Neural cell (in vitro differentiated cells): ENCODE data around the gene ROBO4. TPM values are rescaled to one million over a fixed set of nuclear protein-coding genes. Genes with fewer than 3 reads are reported as not detected.

ENCODE experiments used
- H2AFZ ChIP-seq: fragments of 200-600, 300-800 bp; sonication (generic), shearing (Covaris generic); 2 replicates; pipeline ENCODE4 v1.6.0; 2014; ENCODE audit warnings: low read depth, mild to moderate bottlenecking, antibody characterized with exemption, low read length, moderate library complexity
- H3F3A ChIP-seq: fragments of 200-600 bp; shearing (Covaris generic); 2 replicates; pipeline ENCODE4 v1.6.1; 2016; ENCODE audit warnings: mild to moderate bottlenecking, moderate library complexity, mixed read lengths, antibody characterized with exemption, low read length; ENCODE audit not compliant: insufficient read depth, poor library complexity, severe bottlenecking
- H3K27ac ChIP-seq: fragments of 200-600, 300-800 bp; sonication (generic), shearing (Covaris generic); 2 replicates; pipeline ENCODE4 v1.5.1; 2014; ENCODE audit warnings: mild to moderate bottlenecking, low read length, moderate library complexity
- H3K27me3 ChIP-seq: fragments of 300-800, 200-600 bp; sonication (generic), shearing (Covaris generic); 2 replicates; pipeline ENCODE4 v1.6.0; 2014; ENCODE audit warnings: mild to moderate bottlenecking, low read depth, low read length, moderate library complexity; ENCODE audit not compliant: insufficient read depth
- H3K36me3 ChIP-seq: fragments of 300-800, 200-600 bp; sonication (generic), shearing (Covaris generic); 2 replicates; pipeline ENCODE4 v1.5.1; 2014; ENCODE audit warnings: mild to moderate bottlenecking, antibody characterized with exemption, low read length, moderate library complexity; ENCODE audit not compliant: insufficient read depth
- H3K4me2 ChIP-seq: fragments of 300-800, 200-600 bp; sonication (generic), shearing (Covaris generic); 2 replicates; pipeline ENCODE4 v1.6.0; 2014; ENCODE audit warnings: mild to moderate bottlenecking, low read length
- H3K4me3 ChIP-seq: fragments of 300-800, 200-600 bp; sonication (generic), shearing (Covaris generic); 2 replicates; pipeline ENCODE4 v1.5.1; 2014; ENCODE audit warnings: mild to moderate bottlenecking, low read length, moderate library complexity
- H3K79me2 ChIP-seq: fragments of 200-600 bp; shearing (Covaris generic); replicated peaks from 2 replicates; pipeline ENCODE4 v1.6.0; 2014; ENCODE audit warnings: mild to moderate bottlenecking, low read length, moderate library complexity; ENCODE audit not compliant: insufficient read depth
- H3K9ac ChIP-seq: fragments of 300-800, 200-600 bp; sonication (generic), shearing (Covaris generic); 2 replicates; pipeline ENCODE4 v1.6.1; 2016; ENCODE audit warnings: mild to moderate bottlenecking, low read length, mixed read lengths
- H3K9me2 ChIP-seq: fragments of 200-600 bp; shearing (Covaris generic); 2 replicates; pipeline ENCODE4 v1.6.1; 2016; ENCODE audit warnings: mild to moderate bottlenecking, low read length, mixed read lengths; ENCODE audit not compliant: insufficient read depth
- H3K9me3 ChIP-seq: fragments of 200-600, 300-800 bp; sonication (generic), shearing (Covaris generic); 2 replicates; pipeline ENCODE4 v1.6.1; 2016; ENCODE audit warnings: mild to moderate bottlenecking, mixed run types, low read length, moderate library complexity, mixed read lengths
- H4K20me1 ChIP-seq: fragments of 200-600 bp; shearing (Covaris generic); 2 replicates; pipeline ENCODE4 v1.6.1; 2016; ENCODE audit warnings: mild to moderate bottlenecking, mixed run types; ENCODE audit not compliant: insufficient read depth
- CTCF ChIP-seq: fragments of 450-650 bp; IDR thresholded peaks from 2 replicates; pipeline ENCODE4 v1.5.1; 2014; ENCODE audit warnings: antibody characterized with exemption, mild to moderate bottlenecking, moderate library complexity; ENCODE audit not compliant: poor library complexity, severe bottlenecking
- EP300 ChIP-seq: fragments of 450-650 bp; conservative IDR thresholded peaks from 2 replicates; pipeline ENCODE4 v1.6.1; 2014; ENCODE audit warnings: antibody characterized with exemption, mild to moderate bottlenecking, moderate library complexity; ENCODE audit not compliant: poor library complexity, severe bottlenecking
- EZH2 ChIP-seq: fragments of 200-600, 300-800 bp; shearing (Covaris generic), sonication (generic); IDR thresholded peaks from 2 replicates; pipeline ENCODE4 v1.6.1; 2014; ENCODE audit warnings: antibody characterized with exemption, low read length, borderline replicate concordance, mild to moderate bottlenecking; ENCODE audit not compliant: insufficient read depth, poor library complexity, severe bottlenecking
- MXI1 ChIP-seq: fragments of 450-650 bp; conservative IDR thresholded peaks from 2 replicates; pipeline ENCODE4 v1.6.1; 2014; ENCODE audit warnings: antibody characterized with exemption, mild to moderate bottlenecking; ENCODE audit not compliant: poor library complexity, severe bottlenecking
- POLR2AphosphoS5 ChIP-seq: IDR thresholded peaks from 2 replicates; pipeline ENCODE4 v1.6.1; 2012
- RAD21 ChIP-seq: fragments of 450-650 bp; conservative IDR thresholded peaks from 2 replicates; pipeline ENCODE4 v1.6.1; 2014; ENCODE audit warnings: antibody characterized with exemption, mild to moderate bottlenecking, moderate library complexity
- SMC3 ChIP-seq: fragments of 450-650 bp; conservative IDR thresholded peaks from 2 replicates; pipeline ENCODE4 v1.6.1; 2014; ENCODE audit warnings: antibody characterized with exemption, mild to moderate bottlenecking, moderate library complexity; ENCODE audit not compliant: poor library complexity
- TAF1 ChIP-seq: IDR thresholded peaks from 2 replicates; pipeline ENCODE4 v1.6.1; 2012; ENCODE audit warnings: low read depth
- polyA plus RNA-seq: library from polyadenylated mRNA; depleted of rRNA; stranded (reverse); fragments of >200 nt; gene quantifications from 2 replicates; pipeline ENCODE4 v1.2.3, GENCODE V29; 2014
- TF ChIP-seq, protein P1 (sequence below): IDR thresholded peaks from 2 replicates; pipeline ENCODE4 v1.6.1; 2012; ENCODE audit warnings: borderline replicate concordance

ROBO4 gene
- polyA plus RNA-seq, 1 donor from 2014 or later, result not detected

GRCh38 chr11:124867700-124868099 lies 30.0 kb downstream of the ROBO4 start:
- Histone ChIP-seq H2AFZ (no peak overlapping the region), H3K9me2 (no peaks in the 10 kb centered on the region), H3K79me2 (no peaks in the 10 kb centered on the region), H3K9me3 (no peaks in the 10 kb centered on the region), H3K4me2 (no peak overlapping the region), H3K4me3 (no peak overlapping the region), H3F3A (no peaks in the 10 kb centered on the region), H4K20me1 (no peaks in the 10 kb centered on the region), H3K27ac (no peak overlapping the region), H3K36me3 (no peaks in the 10 kb centered on the region), H3K27me3 (peaks cover 98% of the 10 kb centered on the region), H3K9ac (no peak overlapping the region)
- TF ChIP-seq CTCF (peak; percentile 51), EZH2 (no peak), RAD21 (peak; percentile 37)

DNA sequence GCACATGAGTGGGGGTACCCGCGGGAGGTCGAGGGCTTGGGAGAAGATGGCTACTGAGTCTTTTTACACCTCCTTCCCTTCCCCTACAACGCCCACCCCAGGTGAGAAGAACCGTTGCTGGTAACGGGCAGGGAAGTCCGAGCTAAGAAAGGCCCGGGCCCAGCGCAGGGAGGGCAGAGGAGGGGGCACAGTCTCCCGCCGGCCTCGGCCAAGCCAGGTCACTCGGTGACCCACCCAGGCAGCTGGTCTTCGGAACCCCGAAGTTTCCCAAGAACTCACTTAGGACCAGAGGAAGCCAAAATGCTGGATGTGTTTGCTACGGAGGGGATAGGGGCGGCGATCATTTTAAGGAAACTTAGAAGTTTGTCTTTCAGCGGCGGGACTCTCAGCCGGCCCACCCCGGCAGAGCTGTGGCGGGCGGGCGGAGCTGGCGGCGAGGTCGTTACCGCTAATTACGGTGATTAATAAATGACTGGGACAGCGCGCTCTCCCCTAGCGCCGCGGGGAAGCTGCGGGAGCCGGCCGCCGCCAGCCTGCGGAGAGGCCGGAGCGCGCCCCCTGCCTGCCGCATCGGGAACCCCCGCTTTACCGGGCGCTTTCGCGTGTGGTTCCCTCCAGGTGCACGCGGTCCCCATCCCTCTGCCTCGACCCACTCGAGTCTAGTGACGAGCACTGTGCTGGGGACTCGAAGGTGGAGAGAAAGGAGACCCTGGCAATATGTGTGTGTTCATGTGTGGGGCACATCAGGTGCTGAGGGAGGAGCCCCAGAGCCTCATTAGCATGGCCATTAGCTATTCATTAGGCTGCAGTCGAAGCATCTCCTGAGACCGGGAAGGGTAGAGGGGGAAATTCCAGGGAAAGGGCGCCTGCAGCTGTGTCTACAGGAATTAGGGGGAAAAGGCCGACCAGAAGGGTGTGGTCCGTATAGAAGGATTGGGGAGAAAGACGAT lies 31.5 kb downstream of the ROBO4 start:
- peak overlapping the region; percentile 62 for H3K4me2 ChIP-seq
- H3F3A ChIP-seq, result no peaks in the 10 kb centered on the region
- no peaks in the 10 kb centered on the region for H4K20me1 ChIP-seq
- no peak overlapping the region for H3K9ac ChIP-seq
- no peaks in the 10 kb centered on the region for H3K9me3 ChIP-seq
- H3K36me3 ChIP-seq, result no peaks in the 10 kb centered on the region
- no peaks in the 10 kb centered on the region for H3K79me2 ChIP-seq
- peak overlapping the region; percentile 64 for H3K4me3 ChIP-seq
- H3K27me3 ChIP-seq, result peaks cover 97% of the 10 kb centered on the region
- H3K9me2 ChIP-seq, result no peaks in the 10 kb centered on the region
- TF ChIP-seq SMC3 (peak; percentile 68), TAF1 (no peak), EZH2 (no peak), CTCF (peak; percentile 85), POLR2AphosphoS5 (peak; percentile 7), MXI1 (no peak), EP300 (no peak), RAD21 (peak; percentile 57)
- TF ChIP-seq, protein P1, sequence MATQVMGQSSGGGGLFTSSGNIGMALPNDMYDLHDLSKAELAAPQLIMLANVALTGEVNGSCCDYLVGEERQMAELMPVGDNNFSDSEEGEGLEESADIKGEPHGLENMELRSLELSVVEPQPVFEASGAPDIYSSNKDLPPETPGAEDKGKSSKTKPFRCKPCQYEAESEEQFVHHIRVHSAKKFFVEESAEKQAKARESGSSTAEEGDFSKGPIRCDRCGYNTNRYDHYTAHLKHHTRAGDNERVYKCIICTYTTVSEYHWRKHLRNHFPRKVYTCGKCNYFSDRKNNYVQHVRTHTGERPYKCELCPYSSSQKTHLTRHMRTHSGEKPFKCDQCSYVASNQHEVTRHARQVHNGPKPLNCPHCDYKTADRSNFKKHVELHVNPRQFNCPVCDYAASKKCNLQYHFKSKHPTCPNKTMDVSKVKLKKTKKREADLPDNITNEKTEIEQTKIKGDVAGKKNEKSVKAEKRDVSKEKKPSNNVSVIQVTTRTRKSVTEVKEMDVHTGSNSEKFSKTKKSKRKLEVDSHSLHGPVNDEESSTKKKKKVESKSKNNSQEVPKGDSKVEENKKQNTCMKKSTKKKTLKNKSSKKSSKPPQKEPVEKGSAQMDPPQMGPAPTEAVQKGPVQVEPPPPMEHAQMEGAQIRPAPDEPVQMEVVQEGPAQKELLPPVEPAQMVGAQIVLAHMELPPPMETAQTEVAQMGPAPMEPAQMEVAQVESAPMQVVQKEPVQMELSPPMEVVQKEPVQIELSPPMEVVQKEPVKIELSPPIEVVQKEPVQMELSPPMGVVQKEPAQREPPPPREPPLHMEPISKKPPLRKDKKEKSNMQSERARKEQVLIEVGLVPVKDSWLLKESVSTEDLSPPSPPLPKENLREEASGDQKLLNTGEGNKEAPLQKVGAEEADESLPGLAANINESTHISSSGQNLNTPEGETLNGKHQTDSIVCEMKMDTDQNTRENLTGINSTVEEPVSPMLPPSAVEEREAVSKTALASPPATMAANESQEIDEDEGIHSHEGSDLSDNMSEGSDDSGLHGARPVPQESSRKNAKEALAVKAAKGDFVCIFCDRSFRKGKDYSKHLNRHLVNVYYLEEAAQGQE, result no peak
- no peak overlapping the region for H3K27ac ChIP-seq
- H2AFZ ChIP-seq, result no peak overlapping the region
